ENCODE measurements around the gene MFAP2.
"Not testable (repeated sequence)": the region's sequence is repeated elsewhere in the genome, so short reads cannot be mapped to it uniquely, and the experiment has no call there.

The MFAP2 gene

GRCh38 chr1:16933945-16934344 lies 46.5 kb downstream of the MFAP2 start:
- not testable (repeated sequence) for H3K4me3 ChIP-seq (ENCODE audit: low read depth, low read length)

DNA sequence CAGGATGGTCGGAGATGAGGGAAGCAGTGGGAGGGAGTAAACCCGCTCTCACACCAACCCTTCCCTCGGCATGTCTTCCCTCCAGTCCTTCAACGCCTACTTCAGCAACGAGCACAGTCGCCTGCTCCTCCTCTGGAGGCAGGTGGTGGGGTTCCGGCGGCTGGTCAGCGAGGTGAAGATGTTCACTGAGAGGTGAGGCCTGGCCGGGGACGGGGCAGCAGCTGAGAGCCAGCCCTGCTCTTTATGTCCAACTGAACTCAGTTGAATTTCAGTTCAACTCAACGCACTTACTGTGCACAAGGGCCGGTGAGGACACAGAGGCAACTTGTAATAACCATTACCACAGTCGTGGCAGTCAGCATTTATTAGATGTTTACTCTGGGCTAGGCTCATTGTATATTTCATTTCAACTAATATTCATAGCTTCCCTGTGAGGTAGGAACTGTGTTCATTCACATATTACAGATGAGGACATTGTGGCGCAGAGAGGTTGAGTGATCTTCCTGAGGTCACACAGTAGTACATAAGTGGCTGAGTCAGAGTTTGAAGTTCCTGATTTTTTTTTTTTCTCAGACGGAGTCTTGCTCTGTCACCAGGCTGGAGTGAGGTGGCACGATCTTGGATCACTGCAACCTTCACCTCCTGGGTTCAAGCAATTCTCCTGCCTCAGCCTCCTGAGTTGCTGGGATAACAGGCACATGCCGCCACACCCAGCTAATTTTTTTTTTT lies 49.0 kb downstream of the MFAP2 start:
- H3K4me3 ChIP-seq (ENCODE audit: low read depth, low read length) = not testable (repeated sequence)

DNA sequence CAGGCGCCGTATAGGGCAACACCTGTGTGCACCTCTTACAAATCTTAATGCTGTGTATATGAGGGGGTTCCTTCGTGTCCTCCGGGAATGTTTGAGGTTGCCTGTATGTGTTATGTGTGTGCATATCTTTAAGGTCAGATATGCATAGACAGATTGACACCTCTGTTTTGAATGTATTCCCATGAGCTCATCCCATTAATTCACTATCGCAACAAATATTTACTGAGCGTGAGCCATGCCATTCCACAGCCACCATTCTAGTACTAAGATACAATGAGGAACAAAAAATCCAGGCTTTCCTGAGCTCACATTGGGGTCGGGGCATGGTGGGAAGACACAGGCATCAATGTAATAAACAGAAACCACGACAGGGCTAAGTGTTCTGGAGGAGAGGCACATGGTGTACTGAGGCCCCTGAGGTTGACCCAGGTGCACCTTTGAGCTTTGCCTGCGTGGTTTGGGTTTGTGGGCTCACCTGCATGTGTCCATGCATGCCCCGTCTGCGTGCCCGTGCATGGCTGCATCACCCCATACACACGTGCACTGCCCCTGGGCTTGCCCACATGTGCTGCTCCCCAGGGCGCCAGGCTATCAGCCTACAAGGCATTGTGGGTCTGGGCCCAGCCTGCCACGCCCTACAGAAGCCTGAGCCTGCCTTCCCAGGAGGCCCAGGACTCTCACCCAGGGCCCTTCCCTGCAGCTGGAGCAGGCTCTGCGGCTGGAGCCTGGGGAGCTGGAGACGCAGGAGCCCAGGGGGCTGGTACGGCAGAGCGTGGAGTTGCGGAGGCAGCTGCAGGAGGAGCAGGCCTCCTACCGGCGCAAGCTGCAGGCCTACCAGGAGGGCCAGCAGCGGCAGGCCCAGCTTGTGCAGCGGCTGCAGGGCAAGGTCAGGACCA lies 51.0 kb downstream of the MFAP2 start:
- H3K4me3 ChIP-seq (ENCODE audit: low read depth, low read length) = not testable (repeated sequence)

GRCh38 chr1:16927711-16928485 lies 52.5 kb downstream of the MFAP2 start:
- no peak overlapping the region for H3K4me3 ChIP-seq (ENCODE audit: low read depth, low read length)

DNA sequence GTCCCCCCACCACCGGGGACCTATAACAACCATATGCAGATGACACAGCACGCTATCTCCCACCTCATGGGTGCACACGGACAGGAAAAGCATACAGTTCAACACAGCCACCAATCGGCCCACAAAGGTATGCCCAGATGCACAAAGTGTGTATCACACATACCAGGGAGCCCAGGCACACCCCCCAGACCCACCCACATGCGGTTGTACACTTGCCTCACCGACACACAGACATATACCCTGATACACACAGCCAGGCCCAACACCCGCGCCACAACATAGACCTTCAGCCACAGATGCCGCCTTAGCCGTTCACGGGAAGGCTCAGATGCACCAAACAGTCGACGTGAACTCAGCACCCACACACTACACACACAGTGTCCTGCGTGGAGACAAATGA lies 53.2 kb downstream of the MFAP2 start:
- no peak overlapping the region for H3K4me3 ChIP-seq (ENCODE audit: low read depth, low read length)

DNA sequence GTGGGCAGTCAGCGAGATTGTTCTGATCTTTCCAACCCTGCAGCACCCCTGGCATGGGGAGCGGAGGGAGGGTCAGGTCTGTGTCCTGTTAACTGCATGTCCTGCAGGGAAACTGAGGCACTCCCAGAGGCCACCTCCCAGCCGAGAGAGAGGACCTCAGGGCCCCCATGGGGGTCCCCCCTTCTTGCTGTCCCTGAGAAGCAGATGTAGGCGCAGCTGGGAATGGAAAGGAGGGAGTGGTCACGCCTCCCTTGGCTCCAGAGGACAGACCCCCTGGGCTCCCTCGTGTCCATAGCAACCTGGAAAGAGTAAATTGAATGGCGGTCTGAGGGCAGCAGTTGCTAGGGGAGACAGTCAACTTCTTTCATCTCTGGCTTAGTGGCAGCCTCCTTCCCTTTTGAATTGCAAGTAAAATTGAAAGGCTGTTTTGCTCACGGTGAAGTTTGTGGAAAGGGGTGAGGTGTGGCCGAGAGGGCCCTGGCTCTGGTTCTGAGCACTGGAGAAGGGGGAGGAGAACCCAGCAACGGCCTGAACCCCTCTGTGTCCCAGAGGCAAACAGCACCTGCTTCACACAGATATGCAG lies 53.8 kb downstream of the MFAP2 start:
- no peak overlapping the region for H3K4me3 ChIP-seq (ENCODE audit: low read depth, low read length)

- no peak overlapping the region for H3K4me3 ChIP-seq (ENCODE audit: low read depth, low read length)
Measured at GRCh38 chr1:16925635-16926490, 54.6 kb downstream of the MFAP2 start.

DNA sequence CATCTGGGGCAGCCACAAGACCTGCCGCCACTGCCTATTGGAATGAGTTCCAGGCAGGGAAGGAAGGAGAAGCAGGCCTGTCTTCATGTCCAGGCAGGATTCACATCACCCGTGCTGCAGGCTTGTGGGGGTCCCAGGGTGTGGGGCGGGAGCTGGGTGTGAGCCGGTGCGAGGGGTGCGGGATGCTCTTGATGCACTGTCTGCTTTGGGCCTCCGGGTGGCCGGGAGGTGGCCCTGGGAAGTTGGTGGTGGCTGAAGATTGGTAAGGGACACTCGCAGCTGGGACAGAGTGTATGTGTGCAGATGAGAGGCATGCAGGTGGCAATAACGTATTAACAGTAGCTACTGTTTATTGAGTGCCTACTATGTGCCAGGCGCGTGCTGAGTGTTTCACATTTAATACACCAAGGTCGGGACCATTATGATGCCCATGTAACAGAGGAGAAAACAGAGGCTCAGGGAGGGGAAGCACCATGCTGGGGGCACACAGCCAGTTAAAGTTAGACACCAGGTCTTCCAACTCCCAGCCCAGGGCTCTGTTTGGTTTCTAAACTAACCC lies 55.4 kb downstream of the MFAP2 start:
- H3K4me3 ChIP-seq (ENCODE audit: low read depth, low read length) = no peak overlapping the region

Measured in iPS-11a (cell line).